Panc1 (cell line): ENCODE data around the gene CDC42BPA. TPM values are rescaled to one million over a fixed set of nuclear protein-coding genes. Genes with fewer than 3 reads are reported as not detected.

ENCODE experiments used
- ATAC-seq: fragments of 200-7000 bp; cut with Tn5 transposase; 2 replicates; pipeline ENCODE4 v1.9.1; 2020; ENCODE audit warnings: mild to moderate bottlenecking, moderate library complexity
- BruUV-seq: library from RNA; stranded (reverse); fragments of 400-500 nt; replicated peaks from 2 replicates; lab custom pipeline; 2021; lab: Mats Ljungman, UMichigan
- CTCF ChIA-PET: fragments of 300-600 bp; sonication (Branson Sonifier 250); formaldehyde crosslinking; loops from one replicate; lab custom pipeline; 2022; ENCODE audit warnings: antibody characterized with exemption; lab: Charles Lee
- POLR2A ChIA-PET: fragments of 300-600 bp; sonication (Branson Sonifier 250); formaldehyde crosslinking; loops from one replicate; lab custom pipeline; 2022; ENCODE audit warnings: antibody characterized with exemption; lab: Charles Lee
- DNase-seq: peaks from one replicate; pipeline ENCODE4 v3.0.0-alpha.2; 2010; ENCODE audit warnings: low read depth, low spot score
- H3K27ac ChIP-seq: 2 replicates; pipeline ENCODE4 v1.5.1; 2011; ENCODE audit warnings: mild to moderate bottlenecking, low read length, inconsistent platforms
- H3K27me3 ChIP-seq: fragments of 200-500 bp; sonication (Bioruptor generic); 2 replicates; pipeline ENCODE4 v1.6.0; 2014; ENCODE audit warnings: low read length, inconsistent platforms; ENCODE audit not compliant: control insufficient read depth, insufficient read depth
- H3K36me3 ChIP-seq: fragments of 200-500 bp; sonication (Bioruptor generic); 2 replicates; pipeline ENCODE4 v1.5.1; 2014; ENCODE audit warnings: inconsistent platforms, mild to moderate bottlenecking, low read length, moderate library complexity; ENCODE audit not compliant: control insufficient read depth, insufficient read depth
- H3K4me1 ChIP-seq: 2 replicates; pipeline ENCODE4 v1.5.1; 2011; ENCODE audit warnings: inconsistent platforms, mild to moderate bottlenecking, low read length, moderate library complexity; ENCODE audit not compliant: control insufficient read depth, insufficient read depth
- H3K4me3 ChIP-seq, 2 experiments: 2 replicates each; pipeline ENCODE4 v1.5.1; 2011 to 2012; ENCODE audit warnings: low read depth in 2 of 2, low read length in 2 of 2, mild to moderate bottlenecking in 2 of 2, inconsistent platforms in 1 of 2, moderate library complexity in 1 of 2
- H3K9me3 ChIP-seq: fragments of 200-500 bp; sonication (Bioruptor generic); 2 replicates; pipeline ENCODE4 v1.5.1; 2014; ENCODE audit warnings: low read depth, mild to moderate bottlenecking, inconsistent platforms, low read length, moderate library complexity; ENCODE audit not compliant: control insufficient read depth, insufficient read depth
- POLR2AphosphoS5 ChIP-seq: IDR thresholded peaks from 2 replicates; pipeline ENCODE4 v1.6.1; 2012; ENCODE audit warnings: mild to moderate bottlenecking, low read depth, low read length, moderate library complexity
- SIN3A ChIP-seq: IDR thresholded peaks from 2 replicates; pipeline ENCODE4 v1.6.1; 2012; ENCODE audit warnings: low read depth, mild to moderate bottlenecking, low read length, moderate library complexity, borderline replicate concordance; ENCODE audit not compliant: insufficient read depth
- TCF7L2 ChIP-seq: IDR thresholded peaks from 2 replicates; pipeline ENCODE4 v1.6.1; 2011; ENCODE audit warnings: mild to moderate bottlenecking, low read depth, low read length, inconsistent platforms
- in situ Hi-C: cut with HindIII; loops from 2 replicates; pipeline ENCODE4 v1.10.0; 2016; ENCODE audit warnings: low sequenced_read_pairs, low pct_unique_long_range_greater_than_20kb
- intact Hi-C: fragments of 100-400 bp; cut with micrococcal nuclease; formaldehyde crosslinking; loops from one replicate; pipeline ENCODE4 v1.10.0; 2022; ENCODE audit not compliant: unreplicated experiment
- total RNA-seq: library from RNA; stranded (reverse); gene quantifications from one replicate; pipeline ENCODE4 v1.2.1, GENCODE V29; 2021; ENCODE audit not compliant: unreplicated experiment
- TF ChIP-seq, protein P1 (sequence below), 2 experiments: IDR thresholded peaks; 2 replicates each; pipeline ENCODE4 v1.6.1; 2011 to 2012; ENCODE audit warnings: low read depth in 2 of 2, control low read depth in 1 of 2, low read length in 1 of 2, mild to moderate bottlenecking in 1 of 2, moderate library complexity in 1 of 2; ENCODE audit not compliant: insufficient read depth in 1 of 2
- TF ChIP-seq, protein P2 (sequence below): fragments of 450-650 bp; IDR thresholded peaks from 2 replicates; pipeline ENCODE4 v1.5.1; 2017; ENCODE audit warnings: mild to moderate bottlenecking

CDC42BPA gene
- total RNA-seq, 1 experiment from 2014 or later, result 32.8 TPM

DNA sequence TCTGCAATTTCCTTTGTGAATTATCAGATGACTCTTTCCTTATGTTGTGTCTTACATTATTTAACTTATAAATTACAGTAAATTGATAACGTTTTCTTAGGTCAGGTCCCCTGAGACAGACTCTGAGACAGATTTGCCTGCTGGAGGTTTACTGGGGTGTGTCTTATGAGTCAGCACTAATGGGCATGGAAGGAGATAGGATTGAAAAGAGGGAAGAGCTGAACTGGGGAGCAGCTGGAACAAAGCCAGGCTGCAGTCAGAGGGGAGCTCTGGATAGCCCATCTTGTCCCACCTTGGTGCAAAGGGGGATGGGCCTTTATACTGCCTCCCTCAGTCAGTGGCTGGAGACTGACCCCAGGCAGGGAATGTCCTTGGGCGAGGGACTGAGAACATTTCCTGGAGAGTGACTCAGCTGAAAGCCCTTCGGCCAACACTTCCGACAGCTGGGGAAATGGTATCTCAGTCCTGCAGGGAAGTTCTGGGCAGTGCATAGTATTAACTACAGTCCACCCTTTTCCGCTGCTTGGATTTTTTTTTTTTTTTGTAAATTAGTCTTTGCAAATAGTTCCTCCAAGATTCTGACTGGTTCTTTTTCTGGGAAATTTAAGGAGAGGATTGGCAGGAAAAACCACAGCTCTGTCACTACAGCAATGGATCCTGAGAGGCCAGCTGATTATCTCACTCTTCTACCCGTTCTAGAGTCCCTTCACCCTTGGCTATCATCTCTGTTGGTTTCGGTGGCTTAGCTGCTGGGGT lies 39.1 kb upstream of the CDC42BPA start:
- Histone ChIP-seq H3K36me3 (no peaks in the 10 kb centered on the region), H3K4me1 (peaks cover 16% of the 10 kb centered on the region), H3K9me3 (no peaks in the 10 kb centered on the region; the same call in 1 of the 2 replicates), H3K27ac (peak overlapping the region; percentile 74), H3K27me3 (no peaks in the 10 kb centered on the region), H3K4me3 (no peak overlapping the region)
- TF ChIP-seq, protein P1, sequence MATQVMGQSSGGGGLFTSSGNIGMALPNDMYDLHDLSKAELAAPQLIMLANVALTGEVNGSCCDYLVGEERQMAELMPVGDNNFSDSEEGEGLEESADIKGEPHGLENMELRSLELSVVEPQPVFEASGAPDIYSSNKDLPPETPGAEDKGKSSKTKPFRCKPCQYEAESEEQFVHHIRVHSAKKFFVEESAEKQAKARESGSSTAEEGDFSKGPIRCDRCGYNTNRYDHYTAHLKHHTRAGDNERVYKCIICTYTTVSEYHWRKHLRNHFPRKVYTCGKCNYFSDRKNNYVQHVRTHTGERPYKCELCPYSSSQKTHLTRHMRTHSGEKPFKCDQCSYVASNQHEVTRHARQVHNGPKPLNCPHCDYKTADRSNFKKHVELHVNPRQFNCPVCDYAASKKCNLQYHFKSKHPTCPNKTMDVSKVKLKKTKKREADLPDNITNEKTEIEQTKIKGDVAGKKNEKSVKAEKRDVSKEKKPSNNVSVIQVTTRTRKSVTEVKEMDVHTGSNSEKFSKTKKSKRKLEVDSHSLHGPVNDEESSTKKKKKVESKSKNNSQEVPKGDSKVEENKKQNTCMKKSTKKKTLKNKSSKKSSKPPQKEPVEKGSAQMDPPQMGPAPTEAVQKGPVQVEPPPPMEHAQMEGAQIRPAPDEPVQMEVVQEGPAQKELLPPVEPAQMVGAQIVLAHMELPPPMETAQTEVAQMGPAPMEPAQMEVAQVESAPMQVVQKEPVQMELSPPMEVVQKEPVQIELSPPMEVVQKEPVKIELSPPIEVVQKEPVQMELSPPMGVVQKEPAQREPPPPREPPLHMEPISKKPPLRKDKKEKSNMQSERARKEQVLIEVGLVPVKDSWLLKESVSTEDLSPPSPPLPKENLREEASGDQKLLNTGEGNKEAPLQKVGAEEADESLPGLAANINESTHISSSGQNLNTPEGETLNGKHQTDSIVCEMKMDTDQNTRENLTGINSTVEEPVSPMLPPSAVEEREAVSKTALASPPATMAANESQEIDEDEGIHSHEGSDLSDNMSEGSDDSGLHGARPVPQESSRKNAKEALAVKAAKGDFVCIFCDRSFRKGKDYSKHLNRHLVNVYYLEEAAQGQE (IDR thresholded peaks at IDR 0.05; ENCODE audit: insufficient read depth in 1 of 2, low read depth in 2 of 2, low read length in 1 of 2), result no peak
- no peak for TF ChIP-seq TCF7L2
- POLR2A ChIA-PET, result no interaction called here
- ATAC-seq, result peak; percentile 88
- intact Hi-C loops, result no loop called here
- no TSS peak for BruUV-seq
- DNase-seq, result peak; percentile 39
- CTCF ChIA-PET, result interaction anchor here (0.6 kb wide), 1 partner anchor 187 kb away, joined by 3 read pairs; no protein-coding TSS in a partner anchor
- in situ Hi-C loops, result no loop called here

DNA sequence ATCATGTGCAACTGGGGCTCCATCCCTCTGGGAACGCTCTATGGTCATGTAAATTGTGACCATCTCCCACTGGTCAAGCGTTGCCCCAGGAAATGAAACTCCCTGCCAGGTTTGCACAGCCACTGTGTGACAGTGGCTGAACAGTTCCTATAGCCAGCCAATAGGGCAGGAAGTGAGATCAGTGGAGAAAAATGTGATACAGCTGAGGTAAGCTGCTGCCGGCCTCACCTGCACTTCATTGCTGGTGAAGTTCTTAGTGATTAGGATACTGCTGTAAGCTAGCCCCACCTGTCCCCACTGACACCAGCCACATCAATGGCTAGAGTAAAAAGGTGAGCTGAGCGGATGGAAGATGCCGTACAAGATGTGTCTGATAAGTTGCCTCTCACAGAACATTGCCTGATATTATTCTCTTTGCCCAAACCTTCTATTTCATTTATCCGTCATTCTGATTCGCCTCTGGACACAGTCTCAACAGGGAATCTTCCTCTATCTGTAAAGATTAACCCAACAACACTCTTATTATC lies 38.4 kb upstream of the CDC42BPA start:
- H3K4me3 ChIP-seq, result no peak overlapping the region
- TF ChIP-seq, protein P2, sequence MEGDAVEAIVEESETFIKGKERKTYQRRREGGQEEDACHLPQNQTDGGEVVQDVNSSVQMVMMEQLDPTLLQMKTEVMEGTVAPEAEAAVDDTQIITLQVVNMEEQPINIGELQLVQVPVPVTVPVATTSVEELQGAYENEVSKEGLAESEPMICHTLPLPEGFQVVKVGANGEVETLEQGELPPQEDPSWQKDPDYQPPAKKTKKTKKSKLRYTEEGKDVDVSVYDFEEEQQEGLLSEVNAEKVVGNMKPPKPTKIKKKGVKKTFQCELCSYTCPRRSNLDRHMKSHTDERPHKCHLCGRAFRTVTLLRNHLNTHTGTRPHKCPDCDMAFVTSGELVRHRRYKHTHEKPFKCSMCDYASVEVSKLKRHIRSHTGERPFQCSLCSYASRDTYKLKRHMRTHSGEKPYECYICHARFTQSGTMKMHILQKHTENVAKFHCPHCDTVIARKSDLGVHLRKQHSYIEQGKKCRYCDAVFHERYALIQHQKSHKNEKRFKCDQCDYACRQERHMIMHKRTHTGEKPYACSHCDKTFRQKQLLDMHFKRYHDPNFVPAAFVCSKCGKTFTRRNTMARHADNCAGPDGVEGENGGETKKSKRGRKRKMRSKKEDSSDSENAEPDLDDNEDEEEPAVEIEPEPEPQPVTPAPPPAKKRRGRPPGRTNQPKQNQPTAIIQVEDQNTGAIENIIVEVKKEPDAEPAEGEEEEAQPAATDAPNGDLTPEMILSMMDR, result no peak
- TF ChIP-seq, protein P1 (IDR thresholded peaks at IDR 0.05; ENCODE audit: insufficient read depth in 1 of 2, low read depth in 2 of 2, low read length in 1 of 2), result no peak
- TF ChIP-seq SIN3A (no peak), TCF7L2 (no peak), POLR2AphosphoS5 (no peak)
- ATAC-seq, result peak; percentile 65
- H3K36me3 ChIP-seq, result no peaks in the 10 kb centered on the region; the same call in 1 of the 2 replicates
- DNase-seq, result no peak
- BruUV-seq, result no TSS peak
- no peaks in the 10 kb centered on the region; the same call in 1 of the 2 replicates for H3K9me3 ChIP-seq
- in situ Hi-C loops, result no loop called here
- CTCF ChIA-PET, result no interaction called here
- no peaks in the 10 kb centered on the region for H3K27me3 ChIP-seq
- H3K27ac ChIP-seq, result peak overlapping the region; percentile 74; the same call in 1 of the 2 replicates
- H3K4me1 ChIP-seq, result peaks cover 17% of the 10 kb centered on the region
- intact Hi-C loops, result no loop called here
- POLR2A ChIA-PET, result no interaction called here
